Activated naive CD4-positive, alpha-beta T cell (primary cell): ENCODE measurements around the gene RBMX.
"Not testable (repeated sequence)": the region's sequence is repeated elsewhere in the genome, so short reads cannot be mapped to it uniquely, and the experiment has no call there.

Source experiments
- DNase-seq, 4 experiments: peaks; one replicate each; lab custom pipeline; 2025; lab: John Stamatoyannopoulos, UW

The RBMX gene

GRCh38 chrX:136878423-136878822 lies 2.1 kb downstream of the RBMX start:
- DNase-seq, result no peak

GRCh38 chrX:136874114-136874513 lies 6.4 kb downstream of the RBMX start:
- not testable (repeated sequence) for DNase-seq

- not testable (repeated sequence) for DNase-seq
These were observed 7.3 kb downstream of the RBMX start for GRCh38 chrX:136873210-136873609.

GRCh38 chrX:136872091-136872700 lies 8.3 kb downstream of the RBMX start:
- DNase-seq, result no peak

GRCh38 chrX:136870064-136870463 lies 10.5 kb downstream of the RBMX start:
- DNase-seq, result no peak

- no peak for DNase-seq
These were observed 12.1 kb downstream of the RBMX start for GRCh38 chrX:136868283-136869055.

GRCh38 chrX:136867518-136867917 lies 13.0 kb downstream of the RBMX start:
- no peak for DNase-seq

GRCh38 chrX:136867096-136867491 lies 13.4 kb downstream of the RBMX start:
- no peak for DNase-seq

GRCh38 chrX:136866337-136867095 lies 14.0 kb downstream of the RBMX start:
- no peak for DNase-seq

- DNase-seq, result no peak
These were observed 15.0 kb downstream of the RBMX start for GRCh38 chrX:136865270-136866158.

- no peak for DNase-seq
These were observed 16.7 kb downstream of the RBMX start for GRCh38 chrX:136863826-136864225.

- no peak for DNase-seq
These were observed 18.0 kb downstream of the RBMX start for GRCh38 chrX:136862546-136862945.

- no peak for DNase-seq
These were observed 18.6 kb downstream of the RBMX start for GRCh38 chrX:136861877-136862276.

- no peak for DNase-seq
These were observed 22.3 kb downstream of the RBMX start for GRCh38 chrX:136858007-136858756.

GRCh38 chrX:136856551-136856950 lies 24.0 kb downstream of the RBMX start:
- DNase-seq, result no peak

- DNase-seq, result no peak
These were observed 24.5 kb downstream of the RBMX start for GRCh38 chrX:136856050-136856449.

- no peak for DNase-seq
These were observed 29.0 kb downstream of the RBMX start for GRCh38 chrX:136851526-136851925.

GRCh38 chrX:136850441-136851175 lies 29.9 kb downstream of the RBMX start:
- no peak for DNase-seq

- no peak for DNase-seq
These were observed 31.1 kb downstream of the RBMX start for GRCh38 chrX:136849395-136849794.

- no peak for DNase-seq
These were observed 32.7 kb downstream of the RBMX start for GRCh38 chrX:136847874-136848273.
